ENCODE results near the gene LEF1.
"Not testable (repeated sequence)": the region's sequence is repeated elsewhere in the genome, so short reads cannot be mapped to it uniquely, and the experiment has no call there.

LEF1 gene

DNA sequence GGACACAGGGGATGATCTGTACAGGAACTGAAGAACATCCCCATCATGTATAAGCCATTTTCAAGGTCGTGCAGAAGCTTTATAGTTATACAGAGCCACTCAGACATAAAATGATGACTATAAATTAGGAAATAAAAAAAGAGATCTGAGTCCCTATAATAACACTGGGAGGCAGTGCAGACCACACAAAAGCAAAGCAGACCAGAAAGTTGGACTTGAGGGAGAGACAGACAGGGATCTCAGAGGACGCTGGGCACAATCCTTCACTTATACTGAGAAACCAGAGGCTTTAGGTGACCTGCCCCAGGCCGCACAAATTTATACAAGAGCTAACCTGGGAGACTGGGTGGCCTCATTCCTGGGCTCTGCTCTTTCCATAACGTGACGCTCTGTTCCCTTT lies 108.6 kb downstream of the LEF1 start:
- no peak for DNase-seq (ENCODE audit: low read depth in 2 of 2)

GRCh38 chr4:108058685-108059440 lies 109.9 kb downstream of the LEF1 start:
- no peak for DNase-seq (ENCODE audit: low read depth in 2 of 2)

DNA sequence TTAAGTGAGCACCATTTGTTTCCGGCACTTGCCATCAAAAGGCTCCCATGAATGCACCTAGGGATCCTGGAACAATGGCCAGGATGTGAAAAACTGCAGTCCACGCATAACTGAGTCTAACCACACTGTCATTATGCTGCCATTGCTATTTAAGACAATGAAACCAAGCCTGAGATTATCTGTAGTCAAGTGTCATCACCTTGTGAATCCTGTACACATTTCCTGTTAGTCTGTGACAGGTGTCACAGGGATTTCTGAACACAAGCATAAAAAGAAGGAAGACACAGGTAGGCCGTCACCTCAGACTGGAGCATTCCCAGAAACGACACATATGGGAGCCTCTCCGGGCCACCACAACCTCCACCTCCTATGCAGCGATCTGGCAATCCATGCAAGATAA lies 112.3 kb downstream of the LEF1 start:
- no peak for DNase-seq (ENCODE audit: low read depth in 2 of 2)

DNA sequence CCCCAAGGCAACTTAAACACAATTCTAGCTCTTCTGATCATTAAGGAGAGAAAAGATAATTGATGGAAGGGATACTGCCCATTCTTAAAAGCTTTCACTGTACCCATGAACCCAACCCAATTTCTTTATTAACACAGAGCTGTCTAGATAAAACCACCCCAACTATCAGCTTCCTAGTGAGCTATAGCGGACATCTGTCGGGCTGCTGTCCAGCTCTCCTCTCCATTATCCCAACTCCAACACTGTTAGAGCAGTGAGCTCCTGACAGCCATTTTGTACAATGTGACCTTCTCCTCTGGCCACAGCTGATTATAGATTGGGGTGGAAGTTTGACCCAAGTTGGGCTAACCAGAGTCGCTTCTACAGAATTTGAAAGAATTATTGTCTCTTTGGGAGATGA lies 112.9 kb downstream of the LEF1 start:
- no peak for DNase-seq (ENCODE audit: low read depth in 2 of 2)

DNA sequence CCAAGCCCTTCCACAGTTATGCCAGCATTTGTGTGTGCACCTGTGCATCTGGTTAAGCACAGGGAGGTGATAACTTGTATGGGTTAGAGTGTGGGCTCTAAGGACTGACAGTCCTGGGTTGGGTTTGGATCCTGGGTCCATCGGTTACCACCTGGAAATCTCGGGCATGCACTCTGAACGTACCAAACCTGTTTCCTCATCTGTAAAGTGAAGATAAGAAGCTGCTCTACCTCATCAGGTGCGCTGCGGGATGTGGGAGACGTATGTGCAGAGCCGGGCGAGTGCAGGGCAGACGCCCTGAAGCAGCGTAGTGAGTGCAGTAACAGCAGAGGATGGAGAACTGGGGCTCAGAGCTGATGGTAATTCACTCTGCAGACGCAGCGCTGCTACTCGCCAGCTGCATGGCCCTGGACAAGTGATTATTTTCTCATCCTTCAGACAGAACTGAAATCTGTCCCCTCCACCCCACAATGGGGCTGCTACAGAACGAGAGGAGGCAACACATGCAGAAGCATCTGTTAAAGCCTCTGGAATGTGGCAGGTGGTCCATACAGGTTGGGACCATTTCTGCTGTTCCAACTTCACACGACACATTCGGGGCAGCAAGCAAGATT lies 114.6 kb downstream of the LEF1 start:
- DNase-seq (ENCODE audit: low read depth in 2 of 2): no peak

- DNase-seq (ENCODE audit: low read depth in 2 of 2): no peak
Observed at GRCh38 chr4:108053251-108053711, 115.5 kb downstream of the LEF1 start.

GRCh38 chr4:108052558-108053120 lies 116.1 kb downstream of the LEF1 start:
- no peak for DNase-seq (ENCODE audit: low read depth in 2 of 2)

- no peak for DNase-seq (ENCODE audit: low read depth in 2 of 2)
Observed at GRCh38 chr4:108051343-108051742, 117.4 kb downstream of the LEF1 start.

DNA sequence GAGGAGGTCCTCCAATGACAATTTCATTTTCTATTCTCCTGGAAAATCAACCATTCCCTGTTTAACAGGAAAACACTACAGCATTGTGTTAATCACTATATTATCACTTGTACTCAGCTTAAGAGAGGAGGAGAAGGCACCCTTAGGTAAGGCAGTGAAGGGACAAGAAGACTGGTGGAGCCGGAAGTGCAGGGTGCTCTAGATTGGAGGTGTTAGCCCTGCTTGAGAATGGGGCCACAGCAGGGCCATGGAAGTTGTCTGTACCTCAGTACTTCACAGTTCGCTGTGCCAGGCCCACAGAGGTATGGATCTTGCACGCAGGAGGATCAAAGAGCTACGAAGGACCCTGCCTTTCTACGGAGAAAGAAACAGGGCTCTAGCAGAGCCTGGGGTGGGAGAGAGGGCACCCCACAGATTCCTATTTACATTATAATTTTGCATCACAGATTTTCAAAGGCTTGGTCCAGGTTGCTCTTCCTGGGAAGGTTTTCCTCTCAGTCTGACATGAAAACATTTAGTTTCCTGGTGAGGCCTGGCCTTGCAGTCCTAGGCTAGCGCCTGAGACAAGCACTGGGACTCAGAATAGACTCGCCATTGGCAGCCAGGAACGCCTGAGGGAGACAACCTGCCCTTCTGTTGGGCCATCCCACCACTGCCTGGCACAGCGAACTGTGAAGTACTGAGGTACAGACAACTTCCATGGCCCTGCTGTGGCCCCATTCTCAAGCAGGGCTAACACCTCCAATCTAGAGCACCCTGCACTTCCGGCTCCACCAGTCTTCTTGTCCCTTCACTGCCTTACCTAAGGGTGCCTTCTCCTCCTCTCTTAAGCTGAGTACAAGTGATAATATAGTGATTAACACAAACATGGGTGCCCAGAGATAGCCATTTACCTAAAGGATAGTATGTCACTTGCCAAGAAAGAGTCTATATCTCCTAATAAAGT lies 118.3 kb downstream of the LEF1 start:
- not testable (repeated sequence) for DNase-seq (ENCODE audit: low read depth in 2 of 2)

DNA sequence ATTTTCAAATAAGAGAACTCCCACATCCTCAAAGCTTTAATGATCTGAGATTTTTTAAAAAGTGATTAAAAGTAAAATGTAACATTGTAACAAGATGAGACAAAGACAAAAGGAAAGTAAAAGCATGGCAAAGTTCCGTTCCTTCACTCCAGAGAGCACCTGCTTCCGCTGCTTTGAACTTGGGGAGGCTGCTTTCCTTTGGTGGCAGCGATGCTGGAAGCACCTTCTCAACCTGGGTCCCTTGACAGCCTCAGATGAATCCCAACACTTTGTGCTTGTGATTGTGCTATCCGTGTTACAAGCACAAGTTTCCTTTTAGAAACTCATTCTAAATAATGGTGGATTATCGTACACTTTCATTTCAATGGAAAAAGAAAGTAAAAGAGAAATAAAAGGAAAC lies 119.3 kb downstream of the LEF1 start:
- no peak for DNase-seq (ENCODE audit: low read depth in 2 of 2)

DNA sequence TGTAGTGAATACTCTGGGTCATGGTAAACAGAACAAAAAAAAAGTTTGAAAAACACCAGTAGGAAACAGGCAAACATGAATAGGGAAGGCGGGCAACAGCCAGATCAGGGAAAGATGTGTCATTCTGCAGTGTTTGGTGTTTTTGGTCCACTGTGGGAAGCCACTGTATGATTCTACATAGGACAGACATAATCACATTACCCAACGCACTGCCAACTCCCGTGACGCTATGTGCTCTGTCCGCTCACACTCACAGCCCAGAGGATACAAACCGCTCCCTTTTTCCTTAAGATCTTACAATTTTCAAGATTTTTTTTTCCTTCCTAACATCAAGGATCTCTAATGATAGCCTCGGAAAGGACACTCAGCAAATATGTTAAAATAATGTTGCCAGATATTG lies 119.7 kb downstream of the LEF1 start:
- no peak for DNase-seq (ENCODE audit: low read depth in 2 of 2)

GRCh38 chr4:108048157-108048556 lies 120.6 kb downstream of the LEF1 start:
- DNase-seq (ENCODE audit: low read depth in 2 of 2): no peak

- no peak for DNase-seq (ENCODE audit: low read depth in 2 of 2)
Observed at GRCh38 chr4:108047199-108047598, 121.5 kb downstream of the LEF1 start.

- no peak for DNase-seq (ENCODE audit: low read depth in 2 of 2)
Observed at GRCh38 chr4:108045687-108046024, 123.1 kb downstream of the LEF1 start.

DNA sequence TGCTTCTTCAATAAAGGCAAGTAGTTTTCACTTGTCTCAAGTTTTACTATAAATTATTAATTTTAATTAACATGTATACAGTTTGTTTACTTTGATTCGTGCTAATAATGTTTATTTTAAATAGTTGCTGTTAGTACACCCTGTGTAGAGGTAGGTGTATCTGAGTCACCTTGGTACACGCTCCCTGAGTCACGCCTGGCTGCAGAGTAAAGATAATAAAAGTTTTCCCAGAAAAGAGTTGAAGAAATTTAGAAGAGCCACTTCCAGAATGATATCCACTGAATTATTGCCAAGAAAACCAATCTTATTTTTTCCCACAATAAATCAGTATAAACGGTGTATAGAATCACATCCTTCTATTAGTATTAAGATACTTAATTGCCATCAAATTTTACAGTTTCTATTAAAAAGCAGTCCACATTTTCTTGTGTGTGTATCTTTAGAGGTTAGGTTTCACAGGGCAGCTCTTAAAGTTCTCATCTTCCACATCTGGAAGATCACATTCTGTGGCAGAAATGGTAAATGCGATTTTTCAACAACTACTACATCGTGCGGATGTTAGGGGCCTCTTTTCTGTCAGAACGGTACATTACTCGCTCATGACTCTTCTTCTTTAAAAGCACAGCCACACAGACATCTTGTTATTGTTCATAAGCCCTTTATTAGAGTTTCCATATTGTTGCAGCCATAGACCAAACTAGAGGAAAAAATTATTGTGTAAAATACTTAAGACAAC lies 123.6 kb downstream of the LEF1 start:
- DNase-seq (ENCODE audit: low read depth in 2 of 2): no peak

DNA sequence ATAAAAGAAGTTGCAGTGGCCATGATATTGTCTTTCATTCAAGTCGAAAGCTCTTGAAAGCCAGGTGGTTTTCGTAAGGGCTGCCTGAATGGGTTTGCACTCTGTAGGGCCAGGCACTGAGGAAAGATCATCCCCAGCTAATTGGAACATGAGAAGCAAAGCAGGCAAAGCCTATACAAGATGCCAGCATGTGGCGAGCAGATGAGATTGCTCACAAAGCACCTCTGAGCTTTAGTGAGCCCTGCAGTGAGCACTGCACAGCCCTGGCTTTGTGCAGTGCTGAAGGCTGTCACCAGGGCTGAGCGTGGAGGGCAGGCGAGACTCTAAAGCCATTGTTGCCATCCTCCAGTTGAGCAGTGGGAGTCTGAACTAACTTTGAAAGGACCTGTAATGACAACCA lies 125.2 kb downstream of the LEF1 start:
- no peak for DNase-seq (ENCODE audit: low read depth in 2 of 2)

DNA sequence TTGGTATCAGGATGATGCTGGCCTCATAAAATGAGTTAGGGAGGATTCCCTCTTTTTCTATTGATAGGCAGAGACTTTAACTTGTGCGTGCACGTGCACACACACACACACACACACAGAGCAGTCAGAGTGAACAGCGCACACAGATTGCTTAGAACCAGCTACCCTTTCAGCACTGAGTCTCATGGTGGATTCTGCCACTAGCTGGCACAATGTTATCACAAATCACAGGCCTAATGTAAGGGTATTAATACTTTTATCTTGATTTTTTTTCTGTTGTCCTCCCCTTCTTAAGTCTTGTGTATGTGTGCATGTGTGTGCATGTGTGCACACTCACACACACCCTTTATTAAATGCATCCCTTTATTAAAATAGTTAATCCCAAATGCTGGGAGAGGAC lies 125.8 kb downstream of the LEF1 start:
- DNase-seq (ENCODE audit: low read depth in 2 of 2): no peak

DNA sequence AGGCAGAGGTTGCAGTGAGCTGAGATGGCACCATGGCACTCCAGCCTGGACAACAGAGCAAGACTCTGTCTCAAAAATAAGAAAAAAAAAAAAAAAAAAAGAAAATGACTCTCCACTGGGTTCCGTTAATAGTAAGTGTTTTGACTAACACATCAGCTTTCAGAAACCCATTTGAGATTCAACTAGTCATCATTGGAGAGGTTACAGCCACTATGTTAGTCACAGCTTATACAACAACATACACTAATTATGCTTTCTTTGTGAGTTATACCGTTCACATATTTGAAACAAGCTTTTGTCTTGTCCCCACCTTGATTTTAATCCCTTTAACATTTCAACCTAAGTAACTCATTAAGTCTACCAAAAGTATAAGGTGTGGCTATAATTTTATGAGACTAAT lies 130.8 kb downstream of the LEF1 start:
- DNase-seq (ENCODE audit: low read depth in 2 of 2): no peak

- peak; percentile 43 to 47 for DNase-seq (ENCODE audit: low read depth in 2 of 2)
Observed at GRCh38 chr4:108036213-108036612, 132.5 kb downstream of the LEF1 start.

DNA sequence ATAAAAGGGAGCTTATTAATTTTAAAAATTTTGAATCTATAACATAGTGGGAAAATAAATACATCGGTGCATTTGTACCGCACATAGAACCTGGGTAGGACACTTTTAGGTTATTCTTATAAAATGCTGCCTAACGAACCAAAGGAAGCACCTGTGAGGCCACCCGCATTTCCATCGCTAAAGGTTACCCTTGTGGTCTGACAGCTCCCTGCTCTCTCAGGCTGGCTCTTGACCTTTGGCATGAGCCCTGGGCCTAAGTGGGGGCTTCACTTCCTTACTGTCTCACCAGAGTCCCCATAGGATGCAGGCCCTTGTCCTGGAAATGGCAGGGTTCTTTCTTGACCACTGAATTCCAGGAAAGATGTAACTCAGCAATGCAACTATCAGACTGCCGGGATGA lies 133.0 kb downstream of the LEF1 start:
- DNase-seq (ENCODE audit: low read depth in 2 of 2): no peak

- no peak for DNase-seq (ENCODE audit: low read depth in 2 of 2)
Observed at GRCh38 chr4:108034565-108034964, 134.2 kb downstream of the LEF1 start.

DNA sequence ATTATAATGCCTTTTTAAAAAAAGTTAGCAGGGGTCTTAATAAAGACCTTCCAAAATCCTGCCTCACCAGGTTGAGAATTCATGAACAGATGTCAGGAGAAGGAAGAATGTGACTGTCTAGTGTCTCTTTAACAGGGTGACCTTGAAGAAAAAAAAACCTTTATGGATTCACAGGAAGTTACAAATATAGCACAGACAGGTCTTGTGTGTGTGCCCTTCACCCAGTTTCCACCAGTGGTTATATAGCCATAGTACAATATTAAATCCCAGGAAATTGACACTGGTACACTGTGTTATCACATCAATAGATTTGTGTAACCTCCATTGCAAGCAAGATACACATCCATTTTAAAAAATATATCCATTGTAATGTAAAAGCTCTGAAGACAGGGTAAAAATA lies 135.4 kb downstream of the LEF1 start:
- no peak for DNase-seq (ENCODE audit: low read depth in 2 of 2)
